GM23248 (cell line): ENCODE results near the gene EGFR. TPM values are rescaled to one million over a fixed set of nuclear protein-coding genes. Genes with fewer than 3 reads are reported as not detected.
A peak's percentile ranks its signal among the peaks of the same experiment; 100 is the strongest.

Experiments used
- DNase-seq: peaks from one replicate; pipeline ENCODE4 v3.0.0-alpha.2; 2015
- H2AFZ ChIP-seq: fragments of 200-600 bp; sonication (generic); 2 replicates; pipeline ENCODE4 v1.6.1; 2016; ENCODE audit warnings: antibody characterized with exemption
- H3F3A ChIP-seq: fragments of 200-600 bp; sonication (generic); 2 replicates; pipeline ENCODE4 v1.6.1; 2016; ENCODE audit warnings: mild to moderate bottlenecking, antibody characterized with exemption, mixed run types; ENCODE audit not compliant: insufficient read depth
- H3K27ac ChIP-seq: fragments of 200-600 bp; sonication (generic); 2 replicates; pipeline ENCODE4 v1.5.1; 2016; ENCODE audit warnings: mild to moderate bottlenecking
- H3K27me3 ChIP-seq: fragments of 200-600 bp; sonication (generic); replicated peaks from 2 replicates; pipeline ENCODE4 v1.6.1; 2016; ENCODE audit warnings: mild to moderate bottlenecking; ENCODE audit not compliant: insufficient read depth
- H3K36me3 ChIP-seq: fragments of 200-600 bp; sonication (generic); 2 replicates; pipeline ENCODE4 v1.6.1; 2016; ENCODE audit warnings: low read depth, mild to moderate bottlenecking
- H3K4me1 ChIP-seq: fragments of 200-600 bp; sonication (generic); 2 replicates; pipeline ENCODE4 v1.6.1; 2016; ENCODE audit warnings: mild to moderate bottlenecking; ENCODE audit not compliant: insufficient read depth
- H3K4me2 ChIP-seq: fragments of 200-600 bp; sonication (generic); one replicate; pipeline ENCODE4 v1.6.1; 2016; ENCODE audit warnings: mild to moderate bottlenecking; ENCODE audit not compliant: unreplicated experiment
- H3K4me3 ChIP-seq: fragments of 200-600 bp; sonication (generic); 2 replicates; pipeline ENCODE4 v1.5.1; 2016; ENCODE audit warnings: mild to moderate bottlenecking
- H3K79me2 ChIP-seq: fragments of 200-600 bp; sonication (generic); 2 replicates; pipeline ENCODE4 v1.6.1; 2016; ENCODE audit warnings: mild to moderate bottlenecking; ENCODE audit not compliant: insufficient read depth
- H3K9ac ChIP-seq: fragments of 200-600 bp; sonication (generic); 2 replicates; pipeline ENCODE4 v1.6.1; 2016; ENCODE audit warnings: mild to moderate bottlenecking
- H3K9me2 ChIP-seq: fragments of 200-600 bp; sonication (generic); 2 replicates; pipeline ENCODE4 v1.6.1; 2016; ENCODE audit warnings: mixed run types, mild to moderate bottlenecking, moderate library complexity; ENCODE audit not compliant: insufficient read depth
- H3K9me3 ChIP-seq: fragments of 200-600 bp; sonication (generic); one replicate; pipeline ENCODE4 v1.6.1; 2017; ENCODE audit warnings: low read depth
- H4K20me1 ChIP-seq: fragments of 200-600 bp; sonication (generic); 2 replicates; pipeline ENCODE4 v1.6.0; 2016; ENCODE audit not compliant: insufficient read depth
- EZH2 ChIP-seq: fragments of 200-600 bp; sonication (generic); IDR thresholded peaks from 2 replicates; pipeline ENCODE4 v1.6.1; 2018; ENCODE audit warnings: antibody characterized with exemption, mild to moderate bottlenecking; ENCODE audit not compliant: insufficient read depth, poor library complexity, severe bottlenecking
- EZH2phosphoT487 ChIP-seq: fragments of 200-600 bp; sonication (generic); IDR thresholded peaks from 2 replicates; pipeline ENCODE4 v1.6.1; 2018; ENCODE audit warnings: antibody characterized with exemption, moderate library complexity, mild to moderate bottlenecking, low read depth; ENCODE audit not compliant: insufficient read depth
- WGBS, 2 experiments: methylation state at CpG; one replicate each; pipeline ENCODE4 v1.1.6; 2015 to 2017; ENCODE audit warnings: low lambda C conversion rate in 2 of 2, low coverage in 1 of 2; ENCODE audit errors: missing lambda C conversion rate in 2 of 2; 5-methylcytosine and 5-hydroxymethylcytosine counted together
- in situ Hi-C: fragments of 300-500 bp; cut with MboI; formaldehyde crosslinking; loops from 2 replicates; pipeline ENCODE4 v1.15.0; 2020
- polyA plus RNA-seq: library from polyadenylated mRNA; unstranded; fragments of >200 nt; fragmentation: Nextera tagmentation; extraction: Ambion mirVana; gene quantifications from 2 replicates; pipeline ENCODE4 v1.2.1, GENCODE V29; 2016
- total RNA-seq: library from RNA; depleted of rRNA; stranded (reverse); fragments of >200 nt; shearing (Covaris generic); gene quantifications from 2 replicates; pipeline ENCODE4 v1.2.3, GENCODE V29; 2014

Gene EGFR
- total and polyA plus RNA-seq, 2 experiments from 2014 or later = 48.7 to 53.5 TPM

DNA sequence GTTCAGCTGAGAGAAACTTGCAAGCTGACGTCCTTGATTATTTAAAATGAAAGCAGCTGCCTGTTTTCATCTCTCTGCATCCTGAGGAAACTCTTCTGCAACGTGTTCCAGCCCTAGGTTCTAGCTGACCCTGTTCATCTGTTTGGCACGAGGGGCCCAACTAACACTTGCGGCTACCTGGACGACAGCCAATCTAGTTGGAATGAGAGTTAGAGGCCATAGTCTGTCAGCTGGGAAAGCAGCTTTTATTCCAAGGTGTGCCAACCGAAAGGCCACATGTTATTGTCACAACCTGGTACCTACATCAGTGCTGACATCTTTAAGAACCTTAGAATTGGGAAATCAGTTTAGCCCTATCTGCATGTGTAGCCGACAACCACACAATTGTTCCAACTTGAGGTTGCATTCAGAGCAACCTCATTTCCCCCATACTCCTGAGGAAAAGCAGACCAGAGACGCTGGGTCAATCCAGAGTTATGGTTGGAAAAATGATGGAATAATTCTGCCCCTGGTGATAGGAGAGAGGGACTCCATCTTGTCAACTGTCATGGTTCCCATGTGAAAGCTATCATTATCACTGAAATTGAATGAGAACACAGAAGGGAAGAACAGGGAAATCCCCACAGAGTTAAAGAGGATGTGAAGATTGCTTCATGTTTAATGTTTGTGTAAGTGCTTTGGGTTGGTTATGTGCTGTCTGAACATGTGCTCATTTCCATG lies 121.6 kb downstream of the EGFR start:
- TF ChIP-seq EZH2phosphoT487 (no peak), EZH2 (no peak)
- H3K4me3 ChIP-seq = no peak overlapping the region
- H3K79me2 ChIP-seq = peaks cover 77% of the 10 kb centered on the region
- H3K27me3 ChIP-seq = no peaks in the 10 kb centered on the region
- no peaks in the 10 kb centered on the region; the same call in 1 of the 2 replicates for H3K9me2 ChIP-seq
- peaks cover 17% of the 10 kb centered on the region for H3K4me1 ChIP-seq
- peak overlapping the region; percentile 15 for H3K4me2 ChIP-seq
- whole genome bisulfite sequencing, 2 experiments = 28% methylated on average over 8 of the region's 8 CpGs
- peak; percentile 60 for DNase-seq
- peaks cover 21% of the 10 kb centered on the region for H3K36me3 ChIP-seq
- no peaks in the 10 kb centered on the region for H3K9me3 ChIP-seq
- in situ Hi-C loops = no loop called here
- peak overlapping the region; percentile 39 for H3K27ac ChIP-seq
- H3K9ac ChIP-seq = peak overlapping the region; percentile 19; the same call in 1 of the 2 replicates
- no peaks in the 10 kb centered on the region for H4K20me1 ChIP-seq
- H2AFZ ChIP-seq = no peak overlapping the region
- 0 out of 2 replicates have a peak, but pooled peaks cover 8% of the 10 kb centered on the region for H3F3A ChIP-seq

DNA sequence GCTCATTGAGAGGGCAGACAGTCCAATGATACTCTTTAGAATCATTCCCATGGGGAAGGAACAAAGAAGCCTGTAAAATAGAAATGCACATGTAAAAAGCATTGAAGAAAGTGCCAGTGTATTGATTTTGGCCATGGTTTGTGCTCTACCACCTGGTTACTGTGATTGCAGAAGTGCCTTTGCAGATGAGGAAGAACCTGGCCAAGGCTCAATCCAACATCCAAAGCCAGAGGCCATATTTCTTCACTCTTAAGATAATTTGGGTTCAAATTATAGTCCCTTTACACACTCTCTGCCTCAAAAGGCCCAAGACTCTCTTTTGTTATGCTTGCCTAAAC lies 122.1 kb downstream of the EGFR start:
- Histone ChIP-seq H3K9ac (no peak overlapping the region), H3K36me3 (peaks cover 21% of the 10 kb centered on the region), H3K9me3 (no peaks in the 10 kb centered on the region), H3K4me3 (no peak overlapping the region), H3K4me1 (peaks cover 17% of the 10 kb centered on the region), H3K27ac (peak overlapping the region; percentile 39), H3K4me2 (no peak overlapping the region), H2AFZ (no peak overlapping the region), H3K9me2 (no peaks in the 10 kb centered on the region; the same call in 1 of the 2 replicates), H4K20me1 (no peaks in the 10 kb centered on the region), H3K27me3 (no peaks in the 10 kb centered on the region), H3F3A (0 out of 2 replicates have a peak, but pooled peaks cover 8% of the 10 kb centered on the region), H3K79me2 (peaks cover 72% of the 10 kb centered on the region)
- in situ Hi-C loops = no loop called here
- no peak for DNase-seq
- no peak for TF ChIP-seq EZH2
- no peak for TF ChIP-seq EZH2phosphoT487

DNA sequence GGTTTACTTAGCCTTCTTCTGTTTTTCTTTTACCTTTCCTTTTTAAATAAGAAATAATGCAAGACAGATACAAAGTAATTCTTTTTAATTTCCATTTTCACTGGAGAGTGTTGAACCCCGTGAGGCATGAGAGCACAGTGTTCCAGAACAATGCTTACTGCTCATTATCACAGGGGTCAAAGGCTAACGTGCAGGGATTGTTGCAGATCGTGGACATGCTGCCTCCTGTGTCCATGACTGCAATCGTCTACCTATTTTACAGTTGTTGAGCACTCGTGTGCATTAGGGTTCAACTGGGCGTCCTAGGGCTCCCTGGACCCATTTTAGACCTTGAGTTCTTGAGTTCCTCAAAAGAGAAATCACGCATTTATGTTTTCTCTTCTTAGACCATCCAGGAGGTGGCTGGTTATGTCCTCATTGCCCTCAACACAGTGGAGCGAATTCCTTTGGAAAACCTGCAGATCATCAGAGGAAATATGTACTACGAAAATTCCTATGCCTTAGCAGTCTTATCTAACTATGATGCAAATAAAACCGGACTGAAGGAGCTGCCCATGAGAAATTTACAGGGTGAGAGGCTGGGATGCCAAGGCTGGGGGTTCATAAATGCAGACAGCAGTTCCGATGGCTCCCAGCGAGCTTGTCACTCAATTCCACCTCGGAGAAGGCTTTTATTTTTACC lies 124.2 kb downstream of the EGFR start:
- in situ Hi-C loops = no loop called here
- H3K27me3 ChIP-seq = no peaks in the 10 kb centered on the region

DNA sequence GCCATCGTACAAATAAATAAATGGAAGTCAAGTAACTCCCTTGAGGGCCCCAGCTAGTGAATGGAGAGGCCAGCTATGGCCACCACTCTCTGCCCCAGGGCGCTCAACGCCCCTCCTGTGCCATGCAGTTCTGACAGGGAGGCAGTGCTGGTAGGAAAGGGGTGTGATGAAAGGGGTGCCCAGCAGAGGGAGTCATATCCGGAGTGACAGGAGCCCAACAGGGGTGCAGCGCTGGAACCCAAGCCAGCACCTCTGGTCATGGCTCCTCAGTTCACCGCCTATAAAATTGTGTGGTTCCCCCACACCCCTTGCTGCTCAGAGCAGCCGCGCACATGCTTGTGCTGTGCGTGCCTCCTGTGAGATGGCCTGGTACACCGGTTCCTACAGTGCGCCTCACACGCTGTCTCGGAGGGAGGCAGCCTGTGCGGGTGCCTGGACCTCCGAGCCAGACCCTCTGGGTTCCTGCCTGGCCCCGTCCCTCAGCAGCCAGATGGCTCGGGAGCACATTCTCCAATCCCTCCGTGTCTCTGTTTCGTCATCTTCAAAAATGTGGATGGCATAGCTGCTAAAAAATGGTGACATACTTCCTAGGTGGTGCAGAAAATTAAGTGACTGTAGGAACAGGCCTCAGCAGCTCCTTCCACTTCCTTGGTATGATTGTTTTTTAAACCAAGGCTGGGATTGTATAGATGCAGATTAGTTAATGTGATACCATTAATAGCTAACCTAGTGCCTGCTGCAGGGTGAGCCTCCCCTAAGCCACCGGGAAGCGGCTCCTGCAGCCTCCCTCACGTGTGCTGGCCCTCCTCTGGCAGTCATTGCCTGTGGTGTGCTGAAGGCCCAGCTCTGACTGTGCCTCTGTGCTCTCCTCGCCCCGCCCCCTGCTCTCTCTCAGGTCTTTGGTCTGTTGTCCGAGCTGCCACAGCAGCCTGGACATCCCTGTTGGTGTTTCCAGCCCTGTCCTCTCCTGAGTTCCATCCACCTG lies 125.8 kb downstream of the EGFR start:
- H3K79me2 ChIP-seq = peaks cover 35% of the 10 kb centered on the region
- no peak overlapping the region for H3K4me2 ChIP-seq
- TF ChIP-seq EZH2 = no peak
- no peak for TF ChIP-seq EZH2phosphoT487
- in situ Hi-C loops = no loop called here
- peaks cover 44% of the 10 kb centered on the region for H3K36me3 ChIP-seq
- no peaks in the 10 kb centered on the region for H3K27me3 ChIP-seq
- no peak overlapping the region for H3K27ac ChIP-seq
- H3K9me2 ChIP-seq = no peaks in the 10 kb centered on the region
- no peak for DNase-seq
- no peak overlapping the region for H3K9ac ChIP-seq
- H3K9me3 ChIP-seq = no peaks in the 10 kb centered on the region
- 0 out of 2 replicates have a peak, but pooled peaks cover 8% of the 10 kb centered on the region for H3F3A ChIP-seq
- WGBS, 2 experiments = 88 to 92% methylated on average over 18 to 25 of the region's 25 CpGs
- no peak overlapping the region for H2AFZ ChIP-seq
- H3K4me1 ChIP-seq = peaks cover 17% of the 10 kb centered on the region
- H3K4me3 ChIP-seq = no peak overlapping the region
- H4K20me1 ChIP-seq = no peaks in the 10 kb centered on the region

More for the DNA sequence above, 124.2 kb downstream of the EGFR start:
- Histone ChIP-seq H3K36me3 (peaks cover 34% of the 10 kb centered on the region), H3K9ac (no peak overlapping the region), H3K4me1 (peaks cover 17% of the 10 kb centered on the region), H3K27ac (no peak overlapping the region), H3F3A (0 out of 2 replicates have a peak, but pooled peaks cover 8% of the 10 kb centered on the region), H3K9me3 (no peaks in the 10 kb centered on the region), H3K4me3 (no peak overlapping the region), H3K4me2 (no peak overlapping the region), H4K20me1 (no peaks in the 10 kb centered on the region), H2AFZ (no peak overlapping the region), H3K9me2 (no peaks in the 10 kb centered on the region), H3K79me2 (peaks cover 51% of the 10 kb centered on the region)
- no peak for DNase-seq
- 78% methylated on average over 13 of the region's 13 CpGs for WGBS, 2 experiments
- TF ChIP-seq EZH2 (no peak), EZH2phosphoT487 (no peak)
